ENCODE data around the gene ZIK1. TPM values are rescaled to one million over a fixed set of nuclear protein-coding genes. Genes with fewer than 3 reads are reported as not detected.

Gene ZIK1
- total and polyA plus RNA-seq, 5 donors = 2.0 to 6.3 (median 5.1) TPM

Other genes starting within 250 kb of the ZIK1 start
- gene ZNF304, start 232.9 kb upstream of the ZIK1 start, total RNA-seq = 10 to 100 TPM in 3 of 4 donors, 1 to 10 TPM in 1; 8.5 to 12.6 (median 11.2) TPM
- 3.9 TPM for gene ZNF304, start 232.9 kb upstream of the ZIK1 start, polyA plus RNA-seq
- 10 to 100 TPM; 10.8 to 14.5 (median 11.7) TPM for gene TRAPPC2B, start 220.6 kb upstream of the ZIK1 start, total RNA-seq
- gene TRAPPC2B, start 220.6 kb upstream of the ZIK1 start, polyA plus RNA-seq = 38.6 TPM
- gene ZNF547, start 220.6 kb upstream of the ZIK1 start, total RNA-seq = 1 to 10 TPM; 3.0 to 5.6 (median 4.6) TPM
- 2.7 TPM for gene ZNF547, start 220.6 kb upstream of the ZIK1 start, polyA plus RNA-seq
- gene ZNF548, start 194.3 kb upstream of the ZIK1 start, total RNA-seq = 10 to 100 TPM; 13.4 to 20.1 (median 16.8) TPM
- gene ZNF548, start 194.3 kb upstream of the ZIK1 start, polyA plus RNA-seq = 10.7 TPM
- 10 to 100 TPM in 3 of 4 donors, 1 to 10 TPM in 1; 8.7 to 12.1 (median 10.8) TPM for gene ZNF17, start 173.0 kb upstream of the ZIK1 start, total RNA-seq
- gene ZNF17, start 173.0 kb upstream of the ZIK1 start, polyA plus RNA-seq = 3.6 TPM
- 1 to 10 TPM; 2.5 to 5.4 (median 3.3) TPM for gene ZNF749, start 148.8 kb upstream of the ZIK1 start, total RNA-seq
- gene ZNF749, start 148.8 kb upstream of the ZIK1 start, polyA plus RNA-seq = 1.9 TPM
- gene VN1R1, start 127.0 kb upstream of the ZIK1 start, total RNA-seq = 1 to 10 TPM; 3.3 to 4.3 (median 3.4) TPM
- gene VN1R1, start 127.0 kb upstream of the ZIK1 start, polyA plus RNA-seq = 2.3 TPM
- gene ZNF772, start 106.6 kb upstream of the ZIK1 start, total RNA-seq = 10 to 100 TPM; 19.7 to 23.5 (median 21.1) TPM
- 5.3 TPM for gene ZNF772, start 106.6 kb upstream of the ZIK1 start, polyA plus RNA-seq
- 10 to 100 TPM in 1 of 4 donors, 1 to 10 TPM in 3; 8.2 to 10.2 (median 8.9) TPM for gene ZNF419, start 96.4 kb upstream of the ZIK1 start, total RNA-seq
- 6.7 TPM for gene ZNF419, start 96.4 kb upstream of the ZIK1 start, polyA plus RNA-seq
- 1 to 10 TPM; 5.7 to 7.6 (median 6.9) TPM for gene ZNF773, start 84.2 kb upstream of the ZIK1 start, total RNA-seq
- 3.8 TPM for gene ZNF773, start 84.2 kb upstream of the ZIK1 start, polyA plus RNA-seq
- gene ZNF549, start 56.8 kb upstream of the ZIK1 start, total RNA-seq = 1 to 10 TPM; 4.4 to 4.8 (median 4.5) TPM
- gene ZNF549, start 56.8 kb upstream of the ZIK1 start, polyA plus RNA-seq = 2.0 TPM
- gene ZNF550, start 24.3 kb upstream of the ZIK1 start, total RNA-seq = 1 to 10 TPM; 6.7 to 9.5 (median 7.9) TPM
- 3.1 TPM for gene ZNF550, start 24.3 kb upstream of the ZIK1 start, polyA plus RNA-seq
- gene ZNF416, start 5.2 kb upstream of the ZIK1 start, total RNA-seq = 1 to 10 TPM; 4.7 to 5.9 (median 4.8) TPM
- gene ZNF416, start 5.2 kb upstream of the ZIK1 start, polyA plus RNA-seq = 2.4 TPM
- gene ZNF530, start 15.7 kb downstream of the ZIK1 start, total RNA-seq = 1 to 10 TPM; 3.7 to 5.9 (median 5.0) TPM
- gene ZNF530, start 15.7 kb downstream of the ZIK1 start, polyA plus RNA-seq = 8.4 TPM
- 10 to 100 TPM; 15.1 to 20.1 (median 17.3) TPM for gene ZNF134, start 30.1 kb downstream of the ZIK1 start, total RNA-seq
- 5.5 TPM for gene ZNF134, start 30.1 kb downstream of the ZIK1 start, polyA plus RNA-seq
- 10 to 100 TPM; 11.9 to 15.0 (median 13.6) TPM for gene ZNF211, start 49.0 kb downstream of the ZIK1 start, total RNA-seq
- 8.0 TPM for gene ZNF211, start 49.0 kb downstream of the ZIK1 start, polyA plus RNA-seq
- gene ZSCAN4, start 84.8 kb downstream of the ZIK1 start, total RNA-seq = under 1 TPM in 3 of 4 donors, not detected in 1; 0.23 to 0.37 (median 0.33) TPM
- gene ZSCAN4, start 84.8 kb downstream of the ZIK1 start, polyA plus RNA-seq = 0.16 TPM
- 1 to 10 TPM; 3.1 to 5.7 (median 4.2) TPM for gene ZNF551, start 97.8 kb downstream of the ZIK1 start, total RNA-seq
- 2.0 TPM for gene ZNF551, start 97.8 kb downstream of the ZIK1 start, polyA plus RNA-seq
- 10 to 100 TPM in 1 of 4 donors, 1 to 10 TPM in 3; 7.2 to 10.1 (median 8.1) TPM for gene ZNF154, start 125.1 kb downstream of the ZIK1 start, total RNA-seq
- 4.5 TPM for gene ZNF154, start 125.1 kb downstream of the ZIK1 start, polyA plus RNA-seq
- gene ZNF671, start 143.5 kb downstream of the ZIK1 start, total RNA-seq = 10 to 100 TPM in 1 of 4 donors, 1 to 10 TPM in 3; 8.1 to 11.5 (median 8.8) TPM
- gene ZNF671, start 143.5 kb downstream of the ZIK1 start, polyA plus RNA-seq = 4.8 TPM
- 10 to 100 TPM; 11.9 to 16.0 (median 13.7) TPM for gene ZNF776, start 162.7 kb downstream of the ZIK1 start, total RNA-seq
- 8.7 TPM for gene ZNF776, start 162.7 kb downstream of the ZIK1 start, polyA plus RNA-seq
- gene ZNF586, start 185.5 kb downstream of the ZIK1 start, total RNA-seq = 10 to 100 TPM in 3 of 4 donors, 1 to 10 TPM in 1; 8.8 to 11.7 (median 11.4) TPM
- gene ZNF586, start 185.5 kb downstream of the ZIK1 start, polyA plus RNA-seq = 7.1 TPM
- 1 to 10 TPM; 3.3 to 5.8 (median 3.8) TPM for gene ZNF552, start 230.8 kb downstream of the ZIK1 start, total RNA-seq
- gene ZNF552, start 230.8 kb downstream of the ZIK1 start, polyA plus RNA-seq = 2.2 TPM
- gene ZNF587B, start 246.2 kb downstream of the ZIK1 start, total RNA-seq = 1 to 10 TPM; 5.8 to 9.3 (median 6.6) TPM
- 4.3 TPM for gene ZNF587B, start 246.2 kb downstream of the ZIK1 start, polyA plus RNA-seq